Ishikawa (cell line): ENCODE measurements around the gene AGL.

Experiments used
- EP300 ChIP-seq: IDR thresholded peaks from 2 replicates; pipeline ENCODE4 v1.6.1; 2012; ENCODE audit warnings: borderline replicate concordance
- RAD21 ChIP-seq: IDR thresholded peaks from 2 replicates; pipeline ENCODE4 v1.6.1; 2012; ENCODE audit warnings: low read depth
- TEAD4 ChIP-seq: IDR thresholded peaks from 2 replicates; pipeline ENCODE4 v1.6.1; 2012
- YY1 ChIP-seq: IDR thresholded peaks from 2 replicates; pipeline ENCODE4 v1.6.1; 2012; ENCODE audit warnings: low read depth
- TF ChIP-seq, protein P1 (sequence below): IDR thresholded peaks from 2 replicates; pipeline ENCODE4 v1.6.1; 2012

DNA sequence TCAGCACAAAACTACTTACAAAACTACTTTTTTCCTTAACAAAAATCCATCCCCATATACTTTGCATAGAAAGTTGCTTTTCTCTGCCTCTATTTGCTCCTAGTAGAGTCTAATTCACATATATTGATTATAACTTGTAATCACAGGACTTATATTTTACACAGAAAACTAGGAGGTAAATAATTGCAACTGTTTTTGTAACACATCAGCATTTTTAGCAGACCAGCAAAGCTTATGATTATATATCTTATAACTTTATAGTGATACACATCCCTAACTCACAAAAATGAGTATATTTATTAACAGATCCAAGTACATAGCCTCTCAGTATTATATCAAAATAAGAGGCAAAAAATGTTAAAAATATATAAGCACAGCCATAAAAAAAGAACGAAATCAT lies 102.4 kb downstream of the AGL start:
- TF ChIP-seq RAD21: no peak
- TF ChIP-seq TEAD4: no peak
- no peak for TF ChIP-seq YY1
- TF ChIP-seq, protein P1, sequence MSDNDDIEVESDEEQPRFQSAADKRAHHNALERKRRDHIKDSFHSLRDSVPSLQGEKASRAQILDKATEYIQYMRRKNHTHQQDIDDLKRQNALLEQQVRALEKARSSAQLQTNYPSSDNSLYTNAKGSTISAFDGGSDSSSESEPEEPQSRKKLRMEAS: no peak
- no peak for TF ChIP-seq EP300
